WTC11 (cell line): ENCODE data around the gene CDK7. TPM values are rescaled to one million over a fixed set of nuclear protein-coding genes. Genes with fewer than 3 reads are reported as not detected.

ENCODE experiments used
- ATAC-seq: fragments of 200-7000 bp; cut with Tn5 transposase; 2 replicates; pipeline ENCODE4 v1.10.0; 2021; ENCODE audit warnings: mild to moderate bottlenecking, moderate library complexity
- CTCF ChIA-PET: fragments of 300-600 bp; sonication (Branson Sonifier 250); formaldehyde crosslinking; loops from one replicate; lab custom pipeline; 2021; ENCODE audit warnings: antibody characterized with exemption; lab: Charles Lee
- POLR2A ChIA-PET: fragments of 350-600 bp; sonication (Branson Sonifier 250); formaldehyde crosslinking; loops from one replicate; lab custom pipeline; 2021; ENCODE audit warnings: antibody characterized with exemption; lab: Charles Lee
- DNase-seq: peaks from one replicate; pipeline ENCODE4 v3.0.0; 2021; ENCODE audit warnings: low spot score
- H3K27ac Mint-ChIP-seq: 2 replicates; pipeline ENCODE4 v1.8.0; 2021; ENCODE audit warnings: mixed read lengths
- H3K27me3 Mint-ChIP-seq: 2 replicates; pipeline ENCODE4 v1.8.0; 2021; ENCODE audit warnings: low read depth, mild to moderate bottlenecking, moderate library complexity, mixed read lengths
- H3K36me3 Mint-ChIP-seq: 2 replicates; pipeline ENCODE4 v1.8.0; 2021; ENCODE audit warnings: mixed read lengths
- H3K4me1 Mint-ChIP-seq: 2 replicates; pipeline ENCODE4 v1.8.0; 2022; ENCODE audit warnings: mixed read lengths
- H3K4me3 Mint-ChIP-seq: 2 replicates; pipeline ENCODE4 v1.8.0; 2021; ENCODE audit warnings: mild to moderate bottlenecking, moderate library complexity, mixed read lengths
- H3K9me3 Mint-ChIP-seq: 2 replicates; pipeline ENCODE4 v1.8.0; 2021; ENCODE audit warnings: mixed read lengths
- ARID4B ChIP-seq: sonication (generic); formaldehyde crosslinking; IDR thresholded peaks from 2 replicates; pipeline ENCODE4 v1.8.0; 2023; ENCODE audit warnings: missing genetic modification reagents, mild to moderate bottlenecking, borderline replicate concordance
- ATF2 ChIP-seq: sonication (generic); formaldehyde crosslinking; IDR thresholded peaks from 2 replicates; pipeline ENCODE4 v1.8.1; 2022; ENCODE audit warnings: low read depth, missing genetic modification reagents, borderline replicate concordance
- CBFB ChIP-seq: sonication (generic); formaldehyde crosslinking; IDR thresholded peaks from 2 replicates; pipeline ENCODE4 v1.8.1; 2022; ENCODE audit warnings: mild to moderate bottlenecking, low read depth, missing genetic modification reagents
- CREM ChIP-seq: sonication (generic); formaldehyde crosslinking; IDR thresholded peaks from 2 replicates; pipeline ENCODE4 v1.8.1; 2022; ENCODE audit warnings: mild to moderate bottlenecking, missing genetic modification reagents, moderate library complexity
- CTCF ChIP-seq: fragments of 200-600 bp; IDR thresholded peaks from 2 replicates; pipeline ENCODE4 v1.8.0; 2022; ENCODE audit warnings: antibody characterized with exemption
- FOXJ3 ChIP-seq: sonication (generic); formaldehyde crosslinking; IDR thresholded peaks from 2 replicates; pipeline ENCODE4 v1.9.0; 2021; ENCODE audit warnings: missing genetic modification reagents, mild to moderate bottlenecking, borderline replicate concordance
- FOXP4 ChIP-seq: sonication (generic); formaldehyde crosslinking; IDR thresholded peaks from 2 replicates; pipeline ENCODE4 v1.8.0; 2022; ENCODE audit warnings: mild to moderate bottlenecking, missing genetic modification reagents
- GTF2I ChIP-seq: fragments of 250-450 bp; sonication (Bioruptor Pico); conservative IDR thresholded peaks from 2 replicates; pipeline ENCODE4 v1.4.0; 2021; ENCODE audit warnings: mild to moderate bottlenecking
- HMGXB4 ChIP-seq: sonication (generic); formaldehyde crosslinking; IDR thresholded peaks from 2 replicates; pipeline ENCODE4 v1.8.1; 2023; ENCODE audit warnings: mild to moderate bottlenecking, moderate library complexity, missing genetic modification reagents
- IRF1 ChIP-seq: sonication (generic); formaldehyde crosslinking; IDR thresholded peaks from 2 replicates; pipeline ENCODE4 v1.8.0; 2023; ENCODE audit warnings: missing genetic modification reagents
- JAZF1 ChIP-seq: fragments of 250-450 bp; sonication (Bioruptor Pico); IDR thresholded peaks from 2 replicates; pipeline ENCODE4 v1.9.0; 2021; ENCODE audit warnings: moderate library complexity, mild to moderate bottlenecking, inconsistent platforms
- KAT7 ChIP-seq: sonication (generic); formaldehyde crosslinking; IDR thresholded peaks from 2 replicates; pipeline ENCODE4 v1.8.1; 2023; ENCODE audit warnings: missing genetic modification reagents, mild to moderate bottlenecking, borderline replicate concordance
- MAX ChIP-seq: sonication (generic); formaldehyde crosslinking; IDR thresholded peaks from 2 replicates; pipeline ENCODE4 v1.8.0; 2022; ENCODE audit warnings: mild to moderate bottlenecking, missing genetic modification reagents
- MLX ChIP-seq: sonication (generic); formaldehyde crosslinking; IDR thresholded peaks from 2 replicates; pipeline ENCODE4 v1.8.1; 2023; ENCODE audit warnings: mild to moderate bottlenecking, missing genetic modification reagents, moderate library complexity
- MXD4 ChIP-seq: fragments of 250-450 bp; sonication (Bioruptor Pico); IDR thresholded peaks from 2 replicates; pipeline ENCODE4 v1.8.0; 2021; ENCODE audit warnings: mild to moderate bottlenecking, moderate library complexity, borderline replicate concordance
- NFATC4 ChIP-seq: fragments of 250-450 bp; sonication (Bioruptor Pico); IDR thresholded peaks from 2 replicates; pipeline ENCODE4 v1.9.0; 2021; ENCODE audit warnings: mild to moderate bottlenecking
- NFE2L1 ChIP-seq: sonication (generic); formaldehyde crosslinking; IDR thresholded peaks from 2 replicates; pipeline ENCODE4 v1.8.1; 2023; ENCODE audit warnings: missing genetic modification reagents
- NR1H2 ChIP-seq: sonication (generic); formaldehyde crosslinking; IDR thresholded peaks from 2 replicates; pipeline ENCODE4 v1.9.0; 2021; ENCODE audit warnings: mild to moderate bottlenecking, moderate library complexity, missing genetic modification reagents
- PRRX2 ChIP-seq: fragments of 250-450 bp; sonication (Bioruptor Pico); IDR thresholded peaks from 2 replicates; pipeline ENCODE4 v1.8.0; 2021; ENCODE audit warnings: mild to moderate bottlenecking
- RELA ChIP-seq: sonication (generic); formaldehyde crosslinking; IDR thresholded peaks from 2 replicates; pipeline ENCODE4 v1.8.1; 2022; ENCODE audit warnings: missing genetic modification reagents, mild to moderate bottlenecking, borderline replicate concordance
- TEAD4 ChIP-seq: sonication (generic); formaldehyde crosslinking; IDR thresholded peaks from 2 replicates; pipeline ENCODE4 v1.8.0; 2022; ENCODE audit warnings: mild to moderate bottlenecking, missing genetic modification reagents
- TP53 ChIP-seq: sonication (generic); formaldehyde crosslinking; IDR thresholded peaks from 2 replicates; pipeline ENCODE4 v1.8.1; 2023; ENCODE audit warnings: mild to moderate bottlenecking, missing genetic modification reagents
- ZNF232 ChIP-seq: sonication (generic); formaldehyde crosslinking; IDR thresholded peaks from 2 replicates; pipeline ENCODE4 v1.8.0; 2022; ENCODE audit warnings: mild to moderate bottlenecking, missing genetic modification reagents
- ZNF423 ChIP-seq: fragments of 250-450 bp; sonication (Bioruptor Pico); IDR thresholded peaks from 2 replicates; pipeline ENCODE4 v2.1.2; 2022; ENCODE audit warnings: mild to moderate bottlenecking, moderate library complexity
- total RNA-seq: library from RNA; stranded (reverse); gene quantifications from 3 replicates; pipeline ENCODE4 v1.2.3, GENCODE V29; 2021

Gene CDK7
- total RNA-seq, 1 experiment from 2014 or later = 62.7 TPM

- no peak overlapping the region for H3K27ac Mint-ChIP-seq
- no peak for TF ChIP-seq ZNF423 (CRISPR knock-in tag)
- TF ChIP-seq ATF2 = no peak
- no peak for TF ChIP-seq MAX (CRISPR knock-in tag)
- TF ChIP-seq TP53 = no peak
- TF ChIP-seq CTCF = no peak
- no peak for TF ChIP-seq HMGXB4 (CRISPR knock-in tag)
- TF ChIP-seq FOXP4 (CRISPR knock-in tag) = no peak
- TF ChIP-seq KAT7 (CRISPR knock-in tag) = no peak
- no peak for TF ChIP-seq FOXJ3 (CRISPR knock-in tag)
- no peak for TF ChIP-seq JAZF1 (CRISPR knock-in tag)
- TF ChIP-seq MLX = no peak
- TF ChIP-seq CREM (CRISPR knock-in tag) = no peak
- peaks cover 36% of the 10 kb centered on the region for H3K9me3 Mint-ChIP-seq
- CTCF ChIA-PET = no interaction called here
- H3K4me1 Mint-ChIP-seq = no peaks in the 10 kb centered on the region
- no peak for ATAC-seq
- H3K36me3 Mint-ChIP-seq = peaks cover 32% of the 10 kb centered on the region
- no peak for DNase-seq
- POLR2A ChIA-PET = no interaction called here
- H3K4me3 Mint-ChIP-seq = no peak overlapping the region
- H3K27me3 Mint-ChIP-seq = no peaks in the 10 kb centered on the region
Observed at GRCh38 chr5:69305512-69305911, 70.8 kb downstream of the CDK7 start.

GRCh38 chr5:69308046-69308553 lies 73.4 kb downstream of the CDK7 start:
- Mint-ChIP-seq H3K4me1 (no peaks in the 10 kb centered on the region), H3K27ac (no peak overlapping the region), H3K4me3 (no peak overlapping the region), H3K27me3 (no peaks in the 10 kb centered on the region), H3K36me3 (peaks cover 37% of the 10 kb centered on the region), H3K9me3 (peaks cover 36% of the 10 kb centered on the region)
- ATAC-seq = no peak
- no peak for DNase-seq
- CTCF ChIA-PET = no interaction called here
- POLR2A ChIA-PET = no interaction called here
- no peak for TF ChIP-seq CBFB (CRISPR knock-in tag)
- no peak for TF ChIP-seq GTF2I (CRISPR knock-in tag)
- no peak for TF ChIP-seq NFATC4 (CRISPR knock-in tag)
- TF ChIP-seq IRF1 (CRISPR knock-in tag) = no peak
- no peak for TF ChIP-seq NFE2L1
- TF ChIP-seq TEAD4 = no peak
- TF ChIP-seq ARID4B (CRISPR knock-in tag) = no peak
- no peak for TF ChIP-seq MXD4 (CRISPR knock-in tag)
- TF ChIP-seq FOXJ3 (CRISPR knock-in tag) = no peak
- no peak for TF ChIP-seq NR1H2 (CRISPR knock-in tag)
- no peak for TF ChIP-seq PRRX2
- no peak for TF ChIP-seq ZNF232 (CRISPR knock-in tag)
- TF ChIP-seq RELA = no peak
